NCI-H1105 treated with DMSO at 0.1 percent for 48 hours (cell line): ENCODE measurements around the gene L1CAM.

Experiments
- DNase-seq: peaks from one replicate; lab custom pipeline; 2025; lab: John Stamatoyannopoulos, UW

L1CAM gene

DNA sequence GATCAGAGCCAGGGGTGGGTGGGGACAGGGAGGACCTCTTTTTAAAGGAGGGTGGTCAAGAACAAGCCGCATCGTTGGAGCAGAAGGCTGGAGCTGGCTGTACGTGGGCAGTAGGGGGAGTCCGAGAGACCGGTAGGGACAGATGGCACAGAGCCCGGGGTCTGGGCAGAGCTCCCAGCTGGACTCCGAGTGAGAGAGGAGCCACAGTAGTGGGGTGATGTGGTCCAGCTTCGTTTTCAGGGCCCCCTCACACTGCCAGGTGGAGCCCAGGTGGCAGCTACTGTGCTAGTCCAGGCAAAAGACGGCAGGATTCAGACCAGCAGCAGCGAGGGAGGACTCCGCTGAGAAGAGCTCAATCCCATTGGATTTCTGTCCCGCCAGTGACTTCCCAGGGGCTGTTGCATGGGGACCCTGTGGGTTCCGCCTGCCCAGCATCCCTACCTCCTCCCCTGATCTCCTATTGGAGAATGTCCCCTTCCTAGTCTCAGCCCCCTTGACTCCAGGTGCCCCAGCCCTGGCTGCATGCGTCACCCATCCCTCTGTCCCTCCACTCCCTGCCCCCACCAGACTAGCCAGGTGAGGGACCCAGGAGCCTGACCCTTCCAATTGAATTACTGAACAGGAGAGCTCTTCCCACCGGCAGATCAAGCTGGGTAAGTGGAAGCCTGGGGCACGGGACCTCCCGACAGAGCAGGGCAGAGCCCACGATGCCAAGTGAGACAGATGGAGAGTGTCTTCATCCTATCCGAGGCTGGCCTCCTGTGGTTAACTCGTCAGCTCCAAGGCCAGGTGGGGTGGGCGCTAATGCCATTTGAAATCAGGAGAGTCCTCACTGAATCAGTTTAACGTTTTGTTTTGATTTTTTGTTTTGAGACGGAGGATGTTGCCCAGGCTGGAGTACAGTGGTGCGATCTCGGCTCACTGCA is 37.2 kb upstream of the L1CAM start:
- peak; percentile 47 for DNase-seq

DNA sequence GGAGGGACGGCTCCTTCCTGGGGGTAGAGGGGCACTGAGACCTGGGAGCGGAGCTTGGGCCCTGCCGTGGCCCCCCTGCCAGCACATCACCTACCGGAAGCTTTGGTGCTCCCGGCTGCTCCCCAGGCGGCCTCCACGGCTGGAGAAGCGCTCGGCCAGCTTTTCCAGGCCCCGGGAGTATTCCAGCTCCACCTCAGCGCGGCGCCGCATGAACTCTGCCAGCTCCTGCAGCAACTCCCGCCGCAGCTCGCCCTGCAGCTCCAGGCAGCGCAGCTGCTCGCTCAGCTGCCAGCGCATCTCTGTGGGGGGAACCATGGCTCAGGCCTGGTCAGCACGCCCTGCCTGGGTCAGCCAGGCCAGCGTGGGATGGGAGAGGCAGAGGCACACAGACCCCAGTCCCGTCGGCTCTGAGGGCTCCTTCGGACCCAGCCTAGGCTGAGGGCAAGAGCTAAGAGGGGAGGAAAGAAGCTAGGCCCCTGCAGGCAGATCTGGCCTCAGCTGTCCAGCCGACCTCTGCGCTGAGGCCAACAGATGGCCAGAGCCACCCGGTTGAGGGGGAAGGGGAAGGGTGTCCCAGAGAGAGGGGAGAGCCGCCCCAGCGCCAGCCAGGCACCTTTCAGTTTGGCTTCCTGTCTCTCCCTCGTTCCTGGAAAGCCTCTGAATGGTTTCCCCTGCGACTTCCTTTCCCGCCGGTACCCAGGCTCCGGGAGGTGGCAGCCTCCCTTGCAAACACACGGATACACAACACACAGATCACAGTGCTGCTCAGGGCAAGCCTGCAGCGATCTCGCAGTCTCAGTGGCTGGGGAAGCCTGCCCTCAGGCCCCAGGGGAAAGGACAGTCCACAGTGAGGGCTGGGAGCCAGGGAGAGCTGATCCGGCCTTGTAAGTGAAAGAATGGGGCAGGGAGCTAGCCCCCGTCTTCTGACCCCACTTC is 35.8 kb upstream of the L1CAM start:
- DNase-seq = no peak

DNA sequence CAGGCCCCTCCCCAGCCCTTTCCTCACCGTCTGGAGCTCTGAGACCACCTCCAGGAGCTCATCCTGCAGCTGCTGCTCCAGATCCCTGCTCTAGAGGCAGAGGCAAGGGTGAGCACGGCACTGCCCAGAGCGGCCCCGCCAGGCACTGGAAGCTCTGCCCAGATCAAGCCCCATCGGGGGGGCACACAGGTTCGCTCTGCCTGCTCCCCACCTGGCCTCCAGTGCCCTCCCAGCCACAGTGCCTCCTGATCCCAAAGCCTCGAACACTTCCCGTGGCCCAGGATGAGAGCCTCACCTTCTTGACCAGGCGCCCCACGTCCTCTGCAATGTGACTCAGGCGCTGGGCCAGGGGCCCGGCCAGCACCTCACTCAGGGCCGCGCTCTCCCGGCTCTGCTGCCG is 35.1 kb upstream of the L1CAM start:
- no peak for DNase-seq

DNA sequence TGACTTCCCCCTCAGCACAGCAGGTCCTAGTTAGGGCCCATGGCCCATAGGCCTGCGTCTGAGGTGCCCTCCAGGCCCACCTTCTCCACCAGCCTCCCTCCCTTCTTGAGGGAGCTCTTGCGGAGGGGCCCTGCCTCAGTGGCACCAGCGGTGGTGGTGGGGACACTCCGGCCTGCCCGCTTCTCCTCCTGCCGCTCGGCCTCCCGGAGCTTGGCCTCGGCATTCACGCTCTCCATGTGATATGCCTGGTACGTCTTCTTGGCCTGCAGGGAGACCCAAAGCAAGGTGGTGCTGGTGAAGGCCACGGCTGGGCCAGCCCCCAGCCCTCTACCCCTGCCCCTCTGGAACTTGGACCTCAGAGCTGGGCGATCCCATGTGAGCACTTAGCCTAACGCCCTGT is 34.6 kb upstream of the L1CAM start:
- DNase-seq = no peak

DNA sequence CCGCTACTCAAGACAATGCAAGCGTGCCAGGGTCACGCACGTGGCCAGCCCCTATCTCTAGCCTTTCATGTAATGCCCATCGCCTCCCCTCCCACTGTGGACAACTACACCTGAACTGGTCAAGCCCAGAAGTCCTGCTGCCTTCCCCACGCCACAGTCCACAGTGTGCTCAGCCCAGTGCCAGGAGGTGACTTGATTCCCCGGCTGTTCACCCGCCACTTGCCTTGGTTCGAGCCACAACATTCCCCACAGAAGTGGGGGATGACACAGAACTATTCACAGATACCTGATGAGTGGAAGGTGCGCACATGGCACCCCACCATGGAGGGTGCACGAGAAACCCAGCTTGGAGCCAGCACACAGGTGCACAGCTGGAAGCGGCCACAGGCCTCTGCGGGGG is 33.3 kb upstream of the L1CAM start:
- no peak for DNase-seq

DNA sequence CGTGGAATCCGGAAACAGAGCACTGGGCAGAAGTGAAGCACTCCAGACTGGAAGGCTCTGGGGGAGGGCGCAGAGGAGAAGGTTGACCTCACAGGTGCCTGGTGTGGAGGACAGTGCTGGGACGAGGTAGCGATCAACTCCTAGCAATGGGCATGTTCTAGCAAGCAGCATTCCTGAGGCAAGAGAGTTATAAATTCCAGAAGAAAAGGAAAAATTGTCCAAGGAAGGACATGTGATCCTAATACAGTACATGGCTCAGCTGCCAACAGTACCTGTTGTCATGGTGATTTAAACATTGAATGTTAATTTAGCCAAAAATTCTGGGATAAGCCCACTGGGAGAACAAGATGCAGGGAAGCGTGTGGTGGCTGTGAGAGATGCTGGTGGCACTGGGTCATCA is 31.9 kb upstream of the L1CAM start:
- no peak for DNase-seq

DNA sequence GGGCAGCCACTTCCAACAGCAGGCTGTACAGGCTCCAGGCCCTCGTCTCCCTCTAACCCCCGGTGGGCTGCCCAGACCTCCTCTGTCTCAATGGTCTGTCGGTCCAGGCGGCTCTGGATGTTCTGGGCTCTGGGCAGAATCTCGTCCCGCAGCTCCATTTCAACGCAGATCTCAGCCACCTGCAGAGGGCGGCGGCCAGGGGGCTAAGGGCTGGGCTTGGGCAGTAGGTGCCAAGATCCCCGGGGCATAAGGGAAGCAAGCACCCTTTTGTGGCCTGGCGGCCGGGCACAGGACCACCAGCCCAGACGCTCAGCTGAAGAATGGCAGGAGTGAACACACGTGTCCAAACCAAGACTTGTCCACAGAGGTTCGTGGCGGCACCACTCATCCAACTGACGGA is 27.7 kb upstream of the L1CAM start:
- no peak for DNase-seq

DNA sequence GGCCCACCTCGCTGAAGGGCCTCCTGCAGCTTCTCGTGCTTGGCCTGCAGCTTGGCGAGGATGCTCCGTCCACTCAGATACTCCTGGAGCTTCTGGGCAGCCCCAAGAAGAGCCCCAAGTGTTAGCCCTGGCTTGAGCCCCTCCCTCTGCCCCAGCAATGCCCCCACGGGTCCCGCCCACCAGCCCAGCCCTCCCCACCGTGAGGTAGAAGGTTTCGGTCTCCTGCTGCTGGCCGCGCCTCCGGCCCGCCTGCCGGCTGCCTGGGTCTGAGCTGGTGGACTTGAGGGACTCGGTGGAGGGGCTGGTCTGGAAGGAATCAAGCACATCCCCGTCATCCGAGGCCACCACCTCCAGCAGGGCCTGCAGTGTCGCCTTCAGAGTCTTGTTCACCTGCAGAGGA is 27.2 kb upstream of the L1CAM start:
- DNase-seq = no peak

DNA sequence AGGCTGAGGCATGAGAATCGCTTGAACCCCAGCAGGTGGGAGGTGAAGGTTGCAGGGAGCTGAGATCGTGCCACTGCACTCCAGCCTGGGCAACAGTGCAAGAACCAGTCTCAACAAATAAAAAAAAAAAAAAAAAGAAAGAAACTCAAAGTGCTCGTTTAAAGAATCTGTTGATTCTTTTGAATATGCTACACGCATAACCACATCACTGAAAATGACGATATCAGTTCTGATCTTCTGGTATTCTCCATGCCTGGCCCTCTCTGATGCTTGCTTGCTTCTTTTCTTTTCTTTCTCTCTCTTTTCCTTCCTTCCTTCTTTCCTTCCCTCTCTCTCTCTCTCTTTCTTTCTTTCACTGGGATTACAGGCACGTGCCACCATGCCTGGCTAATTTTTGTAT is 25.8 kb upstream of the L1CAM start:
- DNase-seq = no peak

DNA sequence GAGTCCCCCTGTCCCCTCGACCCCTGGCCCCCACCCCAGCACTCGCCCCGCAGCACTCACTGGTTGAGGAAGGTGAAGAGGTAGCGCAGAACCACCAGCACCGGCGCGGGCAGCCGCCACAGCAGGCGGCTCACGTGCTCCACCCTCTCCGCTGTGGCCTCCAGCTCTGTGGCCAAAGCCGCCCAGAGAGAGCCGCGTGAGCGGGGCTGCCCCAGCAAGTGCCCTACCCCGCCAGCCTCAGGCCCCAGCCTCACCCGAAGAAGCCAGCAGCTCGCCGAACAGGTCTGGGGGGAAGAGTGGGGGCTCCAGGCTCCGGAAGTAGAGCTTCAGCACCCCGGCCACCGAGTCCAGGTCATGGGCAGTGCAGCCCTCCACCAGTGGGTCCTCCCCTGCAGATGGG is 24.5 kb upstream of the L1CAM start:
- DNase-seq = no peak

DNA sequence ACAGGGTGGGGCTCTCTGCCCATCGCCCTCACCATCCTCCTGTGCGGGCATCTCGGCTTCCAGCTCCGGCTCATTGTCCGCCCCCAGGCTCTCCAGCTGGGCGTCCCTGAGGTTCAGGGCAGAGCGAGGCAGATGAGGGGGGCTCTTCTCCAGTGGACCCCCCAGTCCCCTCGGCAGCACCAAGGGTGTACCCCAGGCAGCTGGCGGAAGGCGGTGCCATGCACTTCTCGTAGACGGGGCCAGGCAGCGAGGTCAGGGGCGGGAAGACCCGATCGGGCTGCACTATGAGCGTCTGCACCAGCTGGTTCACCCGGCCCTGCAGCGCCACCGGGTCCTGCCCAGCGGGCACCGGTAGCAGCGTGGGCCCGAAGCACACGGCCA is 24.0 kb upstream of the L1CAM start:
- DNase-seq = no peak

DNA sequence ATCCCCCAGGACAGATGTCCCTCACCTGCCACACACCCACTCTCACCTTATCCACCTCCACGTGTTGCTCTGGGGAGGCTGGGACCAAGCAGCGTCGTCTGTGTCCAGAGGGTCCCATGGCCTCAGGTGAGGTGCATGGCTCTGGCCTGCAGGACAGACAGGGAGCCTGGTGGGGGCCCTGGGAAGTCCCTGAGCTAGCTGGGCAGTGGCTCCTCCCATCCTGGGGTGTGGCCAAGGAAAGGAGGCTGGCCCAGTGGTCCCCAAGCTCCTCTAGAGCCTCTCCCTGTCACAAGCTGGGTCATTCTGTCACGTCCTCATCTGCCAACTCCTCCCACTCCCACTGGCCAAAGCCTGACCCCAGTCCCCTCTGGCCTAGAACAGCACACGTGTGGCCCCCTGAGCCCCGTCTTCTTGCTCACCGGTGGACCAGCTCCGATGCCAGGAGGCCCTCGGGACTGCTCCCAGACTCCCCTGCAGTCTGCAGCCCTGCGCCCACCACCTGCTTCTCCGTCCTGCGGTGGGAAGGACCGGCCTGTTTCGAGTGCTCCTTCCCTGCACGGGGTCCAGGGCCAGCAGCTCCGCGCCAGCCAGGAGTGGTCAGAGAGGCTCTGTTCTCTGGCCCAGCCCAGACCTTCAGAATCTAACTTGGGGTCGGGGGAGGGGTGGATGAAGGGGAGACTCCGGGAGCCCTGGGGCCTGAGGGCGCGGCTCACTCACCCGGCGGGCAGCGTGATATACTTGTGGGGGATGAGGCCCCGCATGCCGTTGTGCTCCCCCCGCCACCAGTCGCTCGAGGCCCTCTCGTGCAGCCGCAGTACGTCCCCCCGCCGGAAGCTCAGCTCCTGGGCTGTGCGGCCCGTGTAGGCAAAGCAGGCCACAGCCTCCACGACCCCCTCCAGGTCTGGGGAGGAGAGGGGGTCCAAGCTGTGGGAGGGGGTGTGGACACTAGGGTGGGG is 23.3 kb upstream of the L1CAM start:
- no peak for DNase-seq

DNA sequence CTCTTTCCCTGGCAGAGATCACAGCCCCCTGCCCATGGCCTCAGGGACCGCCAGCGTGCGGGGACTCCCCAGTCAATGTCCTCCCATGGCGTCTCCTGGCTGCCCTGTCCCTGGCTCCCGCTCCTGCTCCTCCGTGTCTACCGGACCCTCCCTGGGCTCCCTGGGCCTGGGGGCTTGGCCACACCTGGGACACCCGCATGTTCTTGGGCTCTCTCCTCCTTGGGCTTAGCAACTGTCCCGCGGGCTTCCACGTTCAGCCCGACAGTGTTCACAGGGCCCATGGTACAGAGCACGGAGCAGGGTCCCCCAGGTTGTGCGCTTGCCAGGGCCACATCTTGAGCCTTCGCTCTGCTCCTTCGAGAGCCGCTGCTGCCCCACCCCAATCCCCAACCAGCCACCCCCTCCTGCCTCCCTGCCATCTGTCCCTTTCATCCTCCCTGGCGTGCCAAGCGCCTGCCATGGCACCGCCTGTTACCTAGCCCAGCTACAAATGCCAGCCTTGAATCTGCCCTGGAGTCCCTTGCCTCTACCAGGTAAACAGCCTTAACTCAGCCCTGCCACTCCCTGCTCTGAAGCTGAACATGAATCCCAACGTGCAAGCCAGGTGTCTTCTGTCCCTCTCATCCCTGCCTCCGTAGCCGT is 22.4 kb upstream of the L1CAM start:
- DNase-seq = no peak

DNA sequence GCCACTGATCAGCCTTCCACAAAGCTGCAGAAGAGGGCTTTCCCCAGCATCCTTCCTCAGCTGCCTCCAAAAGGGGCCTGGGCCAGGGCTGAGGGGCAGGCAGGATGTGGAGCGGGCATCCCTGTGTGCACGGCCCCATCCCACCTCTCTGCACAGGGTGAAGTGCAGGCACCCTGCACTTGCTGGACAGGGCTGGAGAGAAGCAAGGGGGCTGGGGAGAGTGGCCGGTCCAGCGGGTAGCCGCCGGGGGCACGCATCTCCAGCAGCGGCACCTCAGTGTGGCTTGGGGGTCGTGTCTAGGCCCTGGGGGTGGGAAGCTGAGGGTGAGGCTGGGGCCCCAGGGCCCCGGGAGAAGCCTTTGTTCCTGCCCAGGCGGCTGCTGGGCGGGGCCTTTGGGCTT is 21.5 kb upstream of the L1CAM start:
- no peak for DNase-seq

DNA sequence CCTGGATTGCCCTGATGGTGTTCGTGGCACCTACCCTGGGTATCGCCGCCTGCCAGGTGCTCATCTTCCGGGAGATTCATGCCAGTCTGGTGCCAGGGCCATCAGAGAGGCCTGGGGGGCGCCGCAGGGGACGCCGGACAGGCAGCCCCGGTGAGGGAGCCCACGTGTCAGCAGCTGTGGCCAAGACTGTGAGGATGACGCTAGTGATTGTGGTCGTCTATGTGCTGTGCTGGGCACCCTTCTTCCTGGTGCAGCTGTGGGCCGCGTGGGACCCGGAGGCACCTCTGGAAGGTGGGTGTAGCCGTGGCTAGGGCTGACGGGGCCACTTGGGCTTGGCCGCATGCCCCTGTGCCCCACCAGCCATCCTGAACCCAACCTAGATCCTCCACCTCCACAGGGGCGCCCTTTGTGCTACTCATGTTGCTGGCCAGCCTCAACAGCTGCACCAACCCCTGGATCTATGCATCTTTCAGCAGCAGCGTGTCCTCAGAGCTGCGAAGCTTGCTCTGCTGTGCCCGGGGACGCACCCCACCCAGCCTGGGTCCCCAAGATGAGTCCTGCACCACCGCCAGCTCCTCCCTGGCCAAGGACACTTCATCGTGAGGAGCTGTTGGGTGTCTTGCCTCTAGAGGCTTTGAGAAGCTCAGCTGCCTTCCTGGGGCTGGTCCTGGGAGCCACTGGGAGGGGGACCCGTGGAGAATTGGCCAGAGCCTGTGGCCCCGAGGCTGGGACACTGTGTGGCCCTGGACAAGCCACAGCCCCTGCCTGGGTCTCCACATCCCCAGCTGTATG is 20.3 kb upstream of the L1CAM start:
- no peak for DNase-seq

DNA sequence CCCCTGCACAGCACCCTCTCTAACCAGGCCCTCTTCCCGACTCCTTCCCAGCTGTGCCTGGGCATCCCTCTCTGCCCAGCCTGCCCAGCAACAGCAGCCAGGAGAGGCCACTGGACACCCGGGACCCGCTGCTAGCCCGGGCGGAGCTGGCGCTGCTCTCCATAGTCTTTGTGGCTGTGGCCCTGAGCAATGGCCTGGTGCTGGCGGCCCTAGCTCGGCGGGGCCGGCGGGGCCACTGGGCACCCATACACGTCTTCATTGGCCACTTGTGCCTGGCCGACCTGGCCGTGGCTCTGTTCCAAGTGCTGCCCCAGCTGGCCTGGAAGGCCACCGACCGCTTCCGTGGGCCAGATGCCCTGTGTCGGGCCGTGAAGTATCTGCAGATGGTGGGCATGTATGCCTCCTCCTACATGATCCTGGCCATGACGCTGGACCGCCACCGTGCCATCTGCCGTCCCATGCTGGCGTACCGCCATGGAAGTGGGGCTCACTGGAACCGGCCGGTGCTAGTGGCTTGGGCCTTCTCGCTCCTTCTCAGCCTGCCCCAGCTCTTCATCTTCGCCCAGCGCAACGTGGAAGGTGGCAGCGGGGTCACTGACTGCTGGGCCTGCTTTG is 19.6 kb upstream of the L1CAM start:
- DNase-seq = peak; percentile 13

DNA sequence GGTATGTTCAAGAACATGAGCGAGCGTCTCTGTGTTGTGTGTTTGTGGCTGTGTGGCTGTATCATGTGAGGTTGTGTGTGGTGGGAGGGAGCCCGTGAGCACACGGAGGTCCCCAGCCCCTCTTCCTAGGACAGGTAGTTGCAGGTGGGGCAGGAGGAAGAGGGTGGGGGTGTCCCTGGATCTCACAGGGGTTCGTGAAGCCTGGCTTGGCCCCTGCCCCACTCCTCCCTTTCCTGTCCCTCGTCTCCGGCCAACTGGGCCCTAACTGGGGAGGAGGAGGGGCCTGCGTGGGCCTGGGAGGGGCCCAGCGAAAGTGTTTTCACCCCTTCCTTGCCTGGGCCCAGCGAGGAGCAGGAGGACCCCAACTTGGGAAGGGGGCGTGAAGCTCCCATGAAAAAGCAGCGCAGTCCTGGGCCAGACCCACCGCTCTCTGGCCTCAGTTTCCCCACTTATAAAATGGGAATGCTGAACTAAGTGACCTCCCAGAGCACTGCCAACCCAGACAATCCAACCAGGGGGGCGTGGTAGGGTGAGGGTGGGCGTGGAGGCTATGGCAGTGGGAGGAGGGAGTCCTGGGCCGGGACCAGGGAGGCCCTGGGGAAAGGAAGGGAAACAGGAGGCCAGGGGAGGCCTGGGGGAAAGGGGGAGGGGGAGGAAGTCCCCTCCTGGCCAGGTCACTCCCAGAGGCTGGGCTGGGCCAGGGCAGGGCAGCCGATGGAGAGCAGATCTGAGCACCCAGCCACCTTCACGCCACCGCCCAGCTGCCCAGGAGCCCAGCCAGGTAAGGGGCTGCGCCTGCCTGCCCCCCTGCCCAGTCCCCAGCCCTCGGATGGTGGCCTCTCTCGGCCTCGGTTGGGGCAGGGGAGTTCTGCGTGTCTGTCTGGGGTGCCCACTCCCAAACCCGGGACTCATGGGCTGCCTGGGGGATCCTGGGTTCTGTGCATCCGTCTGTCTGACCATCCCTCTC is 18.3 kb upstream of the L1CAM start, which contains the start of gene AVPR2:
TSS of gene AVPR2 (plus strand) at position 683 of the 967 bp plus-strand sequence. CDS start 473 bp downstream, outside the sequence.
- no peak for DNase-seq

DNA sequence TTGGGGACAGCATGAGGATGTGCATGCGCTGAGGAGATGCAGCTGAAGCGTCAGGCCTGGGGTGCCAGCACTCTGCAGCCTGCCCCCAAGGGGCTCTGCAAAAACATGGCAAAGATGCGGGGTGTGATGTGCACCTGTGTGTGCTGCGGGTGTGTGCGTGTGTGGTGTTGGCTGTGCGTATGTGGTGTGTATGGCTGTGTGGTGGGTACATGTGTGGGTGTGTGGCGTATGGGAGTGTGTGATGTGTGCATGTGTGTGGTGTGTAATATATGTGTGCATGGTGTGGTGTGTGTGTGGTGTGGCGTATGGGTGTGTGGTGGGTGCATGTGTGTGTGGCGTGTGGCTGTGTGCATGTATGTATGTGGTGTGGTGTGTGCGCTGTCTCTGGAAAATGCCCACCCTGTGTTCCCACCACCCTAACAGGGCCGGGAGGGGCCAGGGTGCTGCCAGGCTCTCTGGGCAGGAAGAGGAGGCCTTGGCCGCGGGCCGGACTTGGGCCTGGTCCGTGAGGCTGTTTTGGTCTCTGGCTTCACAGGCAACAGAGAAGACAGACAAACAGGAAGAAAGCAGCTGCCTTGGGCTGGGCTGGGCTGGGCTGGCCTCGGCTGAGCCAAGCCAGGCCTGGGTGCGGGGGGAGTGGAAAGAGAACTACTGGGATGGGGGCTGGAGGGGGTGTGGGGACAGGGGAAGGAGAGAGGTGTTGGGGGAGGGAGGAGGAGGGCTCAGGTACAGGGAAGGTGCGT is 17.4 kb upstream of the L1CAM start:
- no peak for DNase-seq
